Embryonic facial prominence (tissue), 1 donor: Measurements from ENCODE around the gene EFCAB11.

Experiments
- DNase-seq: peaks from one replicate; pipeline ENCODE4 v3.0.0-alpha.2; 2016; ENCODE audit errors: extremely low spot score

The EFCAB11 gene

GRCh38 chr14:89814126-89814525, 140.4 kb downstream of the EFCAB11 start:
- no peak for DNase-seq

- DNase-seq, result no peak
These were observed 140.9 kb downstream of the EFCAB11 start for GRCh38 chr14:89813617-89814031.

GRCh38 chr14:89811954-89812575, 142.5 kb downstream of the EFCAB11 start:
- no peak for DNase-seq

- peak; percentile 25 for DNase-seq
These were observed 144.4 kb downstream of the EFCAB11 start for GRCh38 chr14:89810101-89810500.

GRCh38 chr14:89807892-89808291, 146.6 kb downstream of the EFCAB11 start:
- no peak for DNase-seq

- no peak for DNase-seq
These were observed 147.4 kb downstream of the EFCAB11 start for GRCh38 chr14:89807151-89807550.

GRCh38 chr14:89806451-89806850, 148.1 kb downstream of the EFCAB11 start:
- no peak for DNase-seq

GRCh38 chr14:89805501-89805900, 149.0 kb downstream of the EFCAB11 start:
- DNase-seq, result no peak

- DNase-seq, result no peak
These were observed 151.0 kb downstream of the EFCAB11 start for GRCh38 chr14:89803542-89803941.

GRCh38 chr14:89801136-89801535, 153.4 kb downstream of the EFCAB11 start:
- DNase-seq, result no peak

- DNase-seq, result no peak
These were observed 156.2 kb downstream of the EFCAB11 start for GRCh38 chr14:89798212-89798773.

GRCh38 chr14:89797148-89797547, 157.4 kb downstream of the EFCAB11 start:
- DNase-seq, result no peak

GRCh38 chr14:89794096-89794495, 160.4 kb downstream of the EFCAB11 start:
- DNase-seq, result no peak

- DNase-seq, result no peak
These were observed 161.2 kb downstream of the EFCAB11 start for GRCh38 chr14:89793367-89793716.

- DNase-seq, result no peak
These were observed 161.8 kb downstream of the EFCAB11 start for GRCh38 chr14:89792489-89793366.

GRCh38 chr14:89787525-89787924, 167.0 kb downstream of the EFCAB11 start:
- no peak for DNase-seq

GRCh38 chr14:89781046-89781445, 173.5 kb downstream of the EFCAB11 start:
- no peak for DNase-seq

GRCh38 chr14:89779707-89780106, 174.8 kb downstream of the EFCAB11 start:
- no peak for DNase-seq

GRCh38 chr14:89775946-89776345, 178.6 kb downstream of the EFCAB11 start:
- no peak for DNase-seq

GRCh38 chr14:89775151-89775550, 179.4 kb downstream of the EFCAB11 start:
- DNase-seq, result no peak

- DNase-seq, result no peak
These were observed 180.8 kb downstream of the EFCAB11 start for GRCh38 chr14:89773644-89774316.

GRCh38 chr14:89773151-89773550, 181.4 kb downstream of the EFCAB11 start:
- DNase-seq, result no peak
